M059J (cell line): ENCODE data around the gene SUCLG2. TPM values are rescaled to one million over a fixed set of nuclear protein-coding genes. Genes with fewer than 3 reads are reported as not detected.

Experiments
- DNase-seq: peaks from one replicate; pipeline ENCODE4 v3.0.0-alpha.2; 2012; ENCODE audit warnings: low read depth
- total RNA-seq: library from RNA; depleted of rRNA; stranded (reverse); fragments of >200 nt; shearing (Covaris generic); gene quantifications from 2 replicates; pipeline ENCODE4 v1.2.3, GENCODE V29; 2014

SUCLG2 gene
- total RNA-seq, 1 experiment from 2014 or later = 28.7 TPM

GRCh38 chr3:67384016-67384415, 270.4 kb downstream of the SUCLG2 start:
- DNase-seq = no peak

- no peak for DNase-seq
These were observed 271.0 kb downstream of the SUCLG2 start for GRCh38 chr3:67383379-67383778.

GRCh38 chr3:67382536-67382935, 271.9 kb downstream of the SUCLG2 start:
- no peak for DNase-seq

GRCh38 chr3:67381667-67382272, 272.6 kb downstream of the SUCLG2 start:
- DNase-seq = peak; percentile 2

- DNase-seq = no peak
These were observed 274.3 kb downstream of the SUCLG2 start for GRCh38 chr3:67380118-67380517.

GRCh38 chr3:67377299-67377698, 277.1 kb downstream of the SUCLG2 start:
- no peak for DNase-seq

- peak; percentile 3 for DNase-seq
These were observed 278.0 kb downstream of the SUCLG2 start for GRCh38 chr3:67376416-67376815.

GRCh38 chr3:67375976-67376375, 278.4 kb downstream of the SUCLG2 start:
- DNase-seq = no peak

- peak; percentile 70 for DNase-seq
These were observed 291.7 kb downstream of the SUCLG2 start for GRCh38 chr3:67362686-67363085.

GRCh38 chr3:67361770-67362169, 292.6 kb downstream of the SUCLG2 start:
- DNase-seq = no peak

- DNase-seq = no peak
These were observed 293.1 kb downstream of the SUCLG2 start for GRCh38 chr3:67361323-67361722.

GRCh38 chr3:67357610-67358458, 296.6 kb downstream of the SUCLG2 start:
- peak; percentile 25 for DNase-seq

GRCh38 chr3:67349551-67350174, 304.7 kb downstream of the SUCLG2 start:
- DNase-seq = peak; percentile 47

- no peak for DNase-seq
These were observed 308.3 kb downstream of the SUCLG2 start for GRCh38 chr3:67346081-67346480.

GRCh38 chr3:67335813-67336212, 318.6 kb downstream of the SUCLG2 start:
- DNase-seq = peak; percentile 35

GRCh38 chr3:67334588-67334987, 319.8 kb downstream of the SUCLG2 start:
- no peak for DNase-seq

- DNase-seq = peak; percentile 4
These were observed 325.1 kb downstream of the SUCLG2 start for GRCh38 chr3:67329358-67329757.

GRCh38 chr3:67327582-67327981, 326.8 kb downstream of the SUCLG2 start:
- no peak for DNase-seq

- DNase-seq = no peak
These were observed 329.2 kb downstream of the SUCLG2 start for GRCh38 chr3:67325231-67325630.
